Measurements from ENCODE around the gene GATAD2B.
"Not testable (repeated sequence)": the region's sequence is repeated elsewhere in the genome, so short reads cannot be mapped to it uniquely, and the experiment has no call there.

Gene GATAD2B

DNA sequence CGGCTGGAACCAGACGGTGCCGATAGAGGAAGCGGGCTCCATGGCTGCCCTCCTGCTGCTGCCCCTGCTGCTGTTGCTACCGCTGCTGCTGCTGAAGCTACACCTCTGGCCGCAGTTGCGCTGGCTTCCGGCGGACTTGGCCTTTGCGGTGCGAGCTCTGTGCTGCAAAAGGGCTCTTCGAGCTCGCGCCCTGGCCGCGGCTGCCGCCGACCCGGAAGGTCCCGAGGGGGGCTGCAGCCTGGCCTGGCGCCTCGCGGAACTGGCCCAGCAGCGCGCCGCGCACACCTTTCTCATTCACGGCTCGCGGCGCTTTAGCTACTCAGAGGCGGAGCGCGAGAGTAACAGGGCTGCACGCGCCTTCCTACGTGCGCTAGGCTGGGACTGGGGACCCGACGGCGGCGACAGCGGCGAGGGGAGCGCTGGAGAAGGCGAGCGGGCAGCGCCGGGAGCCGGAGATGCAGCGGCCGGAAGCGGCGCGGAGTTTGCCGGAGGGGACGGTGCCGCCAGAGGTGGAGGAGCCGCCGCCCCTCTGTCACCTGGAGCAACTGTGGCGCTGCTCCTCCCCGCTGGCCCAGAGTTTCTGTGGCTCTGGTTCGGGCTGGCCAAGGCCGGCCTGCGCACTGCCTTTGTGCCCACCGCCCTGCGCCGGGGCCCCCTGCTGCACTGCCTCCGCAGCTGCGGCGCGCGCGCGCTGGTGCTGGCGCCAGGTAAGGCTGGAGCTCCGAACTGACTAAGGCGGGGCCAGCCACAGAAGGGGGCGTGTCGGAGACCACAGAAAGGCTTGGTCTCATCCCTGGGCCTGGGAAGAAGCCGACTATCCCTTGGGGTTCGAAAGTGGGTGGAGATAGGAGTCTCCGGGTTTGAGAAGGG is 147.1 kb downstream of the GATAD2B start:
- DNase-seq, result peak; percentile 58 to 68

- DNase-seq, result no peak
These were observed 147.9 kb downstream of the GATAD2B start, which contains the start of gene SLC27A3 for GRCh38 chr1:153774780-153775457. Gene SLC27A3, plus strand, starts transcription at chr1:153775407. Its CDS starts 91 bp downstream, at chr1:153775498.

GRCh38 chr1:153774026-153774595 is 148.7 kb downstream of the GATAD2B start:
- DNase-seq, result no peak

DNA sequence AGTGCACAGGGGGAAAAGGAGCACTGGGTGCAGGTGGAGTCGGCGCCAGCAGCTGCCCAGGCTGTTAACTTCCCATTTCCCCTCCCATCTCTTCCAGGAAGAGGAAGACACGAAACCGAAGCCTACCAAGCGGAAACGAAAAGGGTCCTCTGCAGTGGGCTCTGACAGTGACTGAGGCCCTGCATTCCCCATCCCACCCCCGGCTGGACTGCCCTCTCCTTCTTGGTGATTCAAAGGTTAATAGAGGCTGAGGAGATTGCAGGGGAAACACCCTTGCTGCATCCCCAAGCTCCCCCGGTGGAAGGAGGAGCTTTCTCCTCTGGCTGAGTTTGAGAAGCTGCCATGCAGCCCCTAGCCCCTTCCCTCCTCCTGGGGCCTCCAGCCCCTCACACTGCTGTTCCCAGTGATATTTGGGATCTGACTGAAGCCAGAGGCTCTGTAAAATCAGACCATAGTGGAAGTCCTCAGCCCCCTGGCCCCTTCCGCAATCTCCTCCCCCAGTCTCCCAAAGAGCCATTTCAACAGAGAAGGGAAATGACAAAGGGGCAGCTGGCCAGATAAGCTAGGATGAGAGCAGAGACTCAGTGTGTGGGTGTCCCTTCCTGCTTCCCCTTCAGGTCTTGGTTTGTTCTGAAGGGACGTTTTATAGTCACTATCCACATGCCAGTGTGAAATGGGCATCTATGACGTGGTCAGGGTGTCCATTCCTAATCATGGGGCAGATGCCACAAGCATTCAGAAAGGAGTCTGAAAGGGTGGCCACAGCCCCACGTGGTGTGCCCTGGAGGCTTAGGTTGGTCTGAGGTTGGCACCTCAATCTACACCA is 149.5 kb downstream of the GATAD2B start:
- peak in 1 of 2 donors; percentile 45 for DNase-seq

- no peak for DNase-seq
These were observed 150.8 kb downstream of the GATAD2B start for GRCh38 chr1:153771841-153772593.

DNA sequence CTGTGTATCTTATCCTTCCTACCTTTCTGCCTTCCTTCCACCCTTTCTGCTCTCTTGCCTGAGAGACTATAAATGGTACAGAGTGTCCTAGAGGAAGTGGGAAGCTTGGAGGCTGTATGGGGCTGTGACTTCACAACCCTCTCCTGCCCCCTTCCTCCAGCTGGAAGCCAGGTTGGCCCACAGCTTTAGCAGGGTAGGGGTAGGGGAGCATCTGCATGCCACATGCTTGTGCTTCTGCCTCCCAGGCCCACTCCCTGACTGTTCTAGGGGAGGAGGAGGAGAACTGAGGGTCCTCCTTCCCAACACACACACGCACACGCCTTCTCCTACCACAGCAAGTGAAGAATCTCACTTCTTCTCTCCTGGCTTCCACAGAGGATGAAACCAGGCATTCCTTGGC is 151.5 kb downstream of the GATAD2B start:
- no peak for DNase-seq

GRCh38 chr1:153770797-153771196 is 152.0 kb downstream of the GATAD2B start:
- no peak for DNase-seq

GRCh38 chr1:153769221-153769620 is 153.6 kb downstream of the GATAD2B start:
- DNase-seq, result no peak

GRCh38 chr1:153768316-153769181 is 154.2 kb downstream of the GATAD2B start:
- DNase-seq, result no peak

GRCh38 chr1:153767519-153767918 is 155.3 kb downstream of the GATAD2B start:
- no peak for DNase-seq

DNA sequence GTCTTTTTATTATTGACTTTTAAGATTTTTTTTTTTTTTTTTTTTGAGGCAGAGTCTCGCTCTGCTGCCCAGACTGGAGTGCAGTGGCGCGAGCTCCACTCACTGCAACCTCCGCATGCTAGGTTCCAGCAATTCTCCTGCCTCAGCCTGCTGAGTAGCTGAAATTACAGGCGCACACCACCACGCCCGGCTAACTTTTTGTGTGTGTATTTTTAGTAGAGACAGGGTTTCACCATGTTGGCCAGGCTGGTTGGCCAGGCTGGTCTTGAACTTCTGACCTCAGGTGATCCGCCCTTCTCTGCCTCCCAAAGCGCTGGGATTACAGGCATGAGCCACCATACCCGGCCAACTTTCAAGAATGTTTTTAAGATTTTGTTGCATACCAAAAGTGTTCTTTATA is 156.1 kb downstream of the GATAD2B start:
- DNase-seq, result not testable (repeated sequence)

DNA sequence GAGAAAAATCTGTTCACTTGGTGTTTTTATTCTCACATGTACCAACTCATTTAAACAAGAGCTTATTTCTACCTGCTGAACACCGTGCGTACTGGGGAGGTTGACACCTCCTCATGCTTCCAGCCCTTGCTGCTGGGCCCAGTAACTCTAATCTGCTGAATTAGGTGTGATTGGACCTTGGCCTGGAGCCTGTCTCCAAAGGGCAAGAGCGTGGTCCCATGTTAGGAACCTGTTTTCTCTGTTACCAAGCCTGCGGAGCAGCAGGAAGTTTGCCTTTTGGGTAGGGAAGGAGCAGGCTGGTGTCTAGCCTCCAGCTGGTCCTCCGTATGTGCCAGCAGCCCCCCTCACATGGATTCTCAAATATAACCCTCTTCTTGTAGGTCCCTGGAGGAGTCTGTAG is 158.5 kb downstream of the GATAD2B start:
- DNase-seq, result no peak

GRCh38 chr1:153763365-153764225 is 159.2 kb downstream of the GATAD2B start:
- no peak for DNase-seq

DNA sequence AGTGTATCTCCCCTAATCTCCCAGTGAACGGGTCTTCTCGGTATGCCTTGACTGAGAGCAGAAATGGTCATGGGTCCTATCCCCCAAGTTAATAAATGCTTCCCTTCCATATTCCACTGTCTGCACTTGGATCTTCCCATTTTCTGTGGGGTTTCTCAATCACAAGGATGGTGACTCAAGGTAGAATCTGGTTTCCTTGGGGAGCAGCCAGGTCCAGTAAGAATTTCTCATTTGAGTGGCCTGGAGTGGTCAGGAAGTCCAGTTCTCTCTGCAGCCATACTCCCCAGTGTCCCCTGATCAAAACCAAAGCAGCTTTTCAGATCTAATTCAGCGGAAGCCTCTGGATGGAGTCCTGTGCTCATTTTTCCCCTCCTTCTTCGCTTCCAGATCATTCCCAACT is 162.3 kb downstream of the GATAD2B start:
- no peak for DNase-seq
